HL-60/S4 (cell line): ENCODE data around the gene CYB5R3.
"Not testable (repeated sequence)": the region's sequence is repeated elsewhere in the genome, so short reads cannot be mapped to it uniquely, and the experiment has no call there.

Source experiments
- in situ Hi-C: fragments of 300-500 bp; cut with MboI; formaldehyde crosslinking; loops from 2 replicates; pipeline ENCODE4 v1.14.3; 2022; ENCODE audit warnings: low sequenced_read_pairs

The CYB5R3 gene

DNA sequence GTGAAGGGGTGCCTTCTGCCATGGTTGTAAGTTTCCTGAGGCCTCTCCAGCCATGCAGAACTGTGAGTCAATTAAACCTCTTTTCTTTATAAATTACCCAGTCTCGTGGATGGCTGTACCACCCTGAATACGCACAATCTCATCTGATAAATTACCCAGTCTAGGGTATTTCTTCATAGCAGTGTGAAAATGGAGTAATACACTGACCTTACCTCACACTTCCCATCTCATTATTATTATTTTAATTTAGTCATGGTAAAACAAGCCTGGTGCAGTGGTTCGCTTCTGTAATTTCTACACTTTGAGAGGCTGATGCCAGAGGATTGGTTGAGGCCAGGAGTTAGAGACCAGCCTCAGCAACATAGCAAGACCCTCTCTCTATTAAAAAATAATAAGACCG is 30.5 kb upstream of the CYB5R3 start:
- in situ Hi-C loops: no loop called here

DNA sequence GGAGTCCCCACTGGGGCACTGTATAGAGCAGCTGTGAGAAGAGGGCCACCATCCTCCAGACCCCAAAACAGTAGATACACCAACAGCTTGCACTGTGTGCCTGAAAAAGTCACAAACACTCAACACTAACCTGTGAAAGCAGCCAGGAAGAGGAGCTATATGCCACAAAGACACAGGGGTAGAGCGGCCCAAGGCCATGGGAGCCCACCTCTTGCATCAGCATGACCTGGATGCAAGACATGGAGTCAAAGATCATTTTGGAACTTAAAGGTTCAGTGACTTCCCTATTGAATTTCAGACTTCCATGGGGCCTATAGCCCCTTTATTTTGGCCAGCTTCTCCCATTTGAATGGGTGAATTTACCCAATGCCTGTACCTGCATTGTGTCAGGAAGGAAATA is 29.7 kb upstream of the CYB5R3 start:
- in situ Hi-C loops: no loop called here

DNA sequence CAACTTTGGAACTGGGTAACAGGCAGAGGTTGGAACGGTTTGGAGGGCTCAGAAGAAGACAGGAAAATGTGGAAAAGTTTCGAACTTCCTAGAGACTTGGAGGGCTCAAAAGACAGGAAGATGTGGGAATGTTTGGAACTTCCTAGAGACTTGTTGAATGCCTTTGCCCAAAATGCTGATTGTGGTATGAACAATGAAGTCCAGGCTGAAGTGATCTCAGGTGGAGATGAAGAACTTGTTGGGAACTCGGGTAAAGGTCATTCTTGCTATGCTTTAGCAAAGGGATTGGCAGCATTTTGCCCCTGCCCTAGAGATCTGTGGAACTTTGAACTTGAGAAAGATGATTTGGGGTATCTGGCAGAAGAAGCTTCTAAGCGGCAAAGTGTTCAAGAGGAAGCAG is 28.7 kb upstream of the CYB5R3 start:
- in situ Hi-C loops: not testable (repeated sequence)

DNA sequence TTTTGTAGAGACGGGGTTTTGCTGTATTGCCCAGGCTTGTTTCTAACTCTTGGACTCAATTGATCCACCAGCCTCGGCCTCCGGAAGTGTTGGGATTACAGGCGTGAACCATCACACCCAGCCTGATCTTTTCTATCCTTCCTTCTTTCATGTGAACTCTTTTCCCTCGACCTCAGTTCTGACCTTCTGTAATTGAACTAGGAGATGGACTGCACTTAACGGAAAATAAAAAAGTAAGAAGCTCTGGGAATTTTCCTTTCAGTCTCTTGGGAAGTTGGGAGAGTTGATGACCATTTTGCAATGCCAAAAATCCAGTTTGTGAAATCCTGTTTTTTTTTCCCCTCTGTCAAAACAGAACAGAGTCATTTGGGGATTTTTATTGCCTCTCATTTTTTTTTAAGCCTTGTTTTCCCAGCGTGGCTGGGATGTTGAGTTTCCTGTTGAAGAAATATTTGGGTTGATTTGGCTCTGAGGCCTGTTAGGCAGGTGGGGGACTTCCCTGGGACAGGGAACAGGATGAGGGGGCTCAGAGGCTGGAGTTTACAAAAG is 26.9 kb upstream of the CYB5R3 start:
- in situ Hi-C loops: no loop called here

DNA sequence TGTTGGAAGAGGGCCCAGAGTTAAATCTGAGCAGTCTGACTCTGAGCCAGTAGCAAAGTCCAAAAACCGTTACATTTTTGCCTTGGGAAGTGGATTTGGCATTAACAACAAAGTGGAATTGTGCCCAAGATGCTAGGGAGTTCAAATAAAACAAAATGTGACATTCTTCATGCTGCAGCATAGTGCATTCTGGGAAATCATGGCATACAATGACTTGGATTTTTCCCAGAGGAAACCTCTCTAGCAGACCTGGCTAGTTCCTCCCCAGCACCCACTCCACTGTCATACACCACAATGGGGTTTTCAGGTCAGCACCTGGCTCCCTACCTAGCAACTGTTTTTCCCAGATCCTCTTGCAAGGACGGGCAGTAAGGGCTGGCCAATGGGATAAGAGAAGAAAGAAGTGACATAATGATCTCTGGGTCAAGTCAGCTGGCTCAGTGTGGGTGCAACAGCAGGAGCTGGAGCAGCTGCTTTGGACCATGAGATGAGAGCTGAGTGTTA is 24.8 kb upstream of the CYB5R3 start:
- in situ Hi-C loops: no loop called here

DNA sequence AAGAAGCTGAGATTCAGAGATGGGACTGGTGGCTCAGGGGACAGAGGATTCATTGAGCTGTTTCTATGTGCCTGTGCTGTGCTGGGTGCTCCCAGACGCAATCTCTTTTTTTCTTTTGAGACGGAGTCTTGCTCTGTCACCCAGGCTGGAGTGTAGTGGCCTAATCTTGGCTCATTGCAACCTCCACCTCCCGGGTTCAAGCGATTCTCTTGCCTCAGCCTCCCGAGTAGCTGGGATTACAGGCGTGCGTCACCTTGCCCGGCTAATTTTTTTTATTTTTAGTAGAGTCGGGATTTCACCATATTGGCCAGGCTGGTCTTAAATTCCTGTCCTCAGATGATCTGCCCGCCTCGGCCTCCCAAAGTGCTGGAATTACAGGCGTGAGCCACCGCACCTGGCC is 23.9 kb upstream of the CYB5R3 start:
- in situ Hi-C loops: not testable (repeated sequence)

DNA sequence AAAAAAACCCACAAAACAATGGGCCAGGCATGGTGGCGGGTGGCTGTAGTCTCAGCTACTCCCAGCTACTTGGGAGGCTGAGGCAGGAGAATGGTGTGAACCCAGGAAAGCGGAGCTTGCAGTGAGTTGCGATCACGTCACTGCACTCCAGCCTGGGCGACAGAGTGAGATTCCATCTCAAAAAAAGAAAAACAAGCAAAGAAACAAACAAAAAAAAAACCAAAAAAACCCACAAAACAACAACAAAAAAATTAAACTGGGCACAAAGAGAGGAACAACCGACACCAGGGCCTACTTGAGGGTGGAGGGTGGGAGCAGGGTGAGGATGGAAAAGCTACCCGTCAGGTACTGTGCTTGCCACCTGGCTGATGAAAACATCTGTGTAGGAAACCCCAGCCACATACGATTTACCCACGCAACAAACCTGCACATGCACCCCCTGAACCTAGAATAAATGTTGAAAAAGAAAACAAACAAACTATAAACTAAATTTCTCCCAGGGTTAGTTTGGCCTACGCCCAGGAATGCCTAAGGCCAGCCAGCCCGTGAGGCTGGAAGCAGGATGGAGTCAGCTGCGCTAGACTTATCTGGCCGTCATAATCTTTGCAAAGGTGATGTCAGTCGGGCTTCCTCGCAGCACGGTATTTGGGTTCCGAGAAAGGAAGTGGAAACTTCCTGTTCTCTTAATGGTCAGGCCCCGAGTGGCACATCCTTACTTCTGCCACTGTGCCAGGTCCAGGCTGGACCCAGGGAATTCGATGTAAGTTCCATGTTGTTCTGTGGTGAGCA is 21.9 kb upstream of the CYB5R3 start:
- in situ Hi-C loops: no loop called here

DNA sequence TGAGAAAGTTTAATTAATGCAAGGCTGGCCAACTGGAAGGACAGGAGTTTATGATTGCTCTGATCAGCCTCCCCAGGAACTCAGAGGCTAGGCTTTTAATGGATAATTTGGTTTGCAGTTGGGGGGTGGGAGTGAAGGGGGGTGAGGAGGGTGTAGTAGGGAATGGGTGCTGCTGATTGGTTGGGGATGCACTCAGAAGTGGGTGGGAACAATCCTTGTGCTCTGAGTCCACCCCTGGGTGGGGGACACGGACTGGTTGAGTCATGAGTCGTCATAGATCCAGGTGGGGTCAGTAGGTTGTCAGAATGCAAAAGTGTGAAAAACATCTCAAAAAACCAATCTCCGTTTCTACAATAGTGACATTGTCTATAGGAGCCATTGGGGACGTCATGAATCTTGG is 20.9 kb upstream of the CYB5R3 start:
- in situ Hi-C loops: no loop called here

DNA sequence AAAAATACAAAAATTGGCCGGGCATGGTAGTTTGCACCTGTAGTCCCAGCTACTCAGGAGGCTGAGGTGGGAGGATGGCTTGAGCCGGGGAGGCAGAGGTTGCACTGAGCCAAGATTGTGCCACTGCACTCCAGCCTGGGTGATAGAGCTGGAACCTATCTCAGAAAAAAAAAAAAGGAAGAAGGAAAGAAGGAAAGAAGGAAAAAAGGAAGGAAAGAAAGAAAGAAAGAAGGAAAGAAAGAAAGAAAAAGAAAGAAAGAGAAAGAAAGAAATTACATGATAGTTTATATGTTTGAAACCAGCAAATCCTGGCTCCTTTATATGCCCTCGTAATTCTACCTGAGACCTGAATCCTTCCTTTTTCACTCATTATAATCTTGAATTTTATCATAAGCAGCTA is 17.2 kb upstream of the CYB5R3 start:
- in situ Hi-C loops: not testable (repeated sequence)

DNA sequence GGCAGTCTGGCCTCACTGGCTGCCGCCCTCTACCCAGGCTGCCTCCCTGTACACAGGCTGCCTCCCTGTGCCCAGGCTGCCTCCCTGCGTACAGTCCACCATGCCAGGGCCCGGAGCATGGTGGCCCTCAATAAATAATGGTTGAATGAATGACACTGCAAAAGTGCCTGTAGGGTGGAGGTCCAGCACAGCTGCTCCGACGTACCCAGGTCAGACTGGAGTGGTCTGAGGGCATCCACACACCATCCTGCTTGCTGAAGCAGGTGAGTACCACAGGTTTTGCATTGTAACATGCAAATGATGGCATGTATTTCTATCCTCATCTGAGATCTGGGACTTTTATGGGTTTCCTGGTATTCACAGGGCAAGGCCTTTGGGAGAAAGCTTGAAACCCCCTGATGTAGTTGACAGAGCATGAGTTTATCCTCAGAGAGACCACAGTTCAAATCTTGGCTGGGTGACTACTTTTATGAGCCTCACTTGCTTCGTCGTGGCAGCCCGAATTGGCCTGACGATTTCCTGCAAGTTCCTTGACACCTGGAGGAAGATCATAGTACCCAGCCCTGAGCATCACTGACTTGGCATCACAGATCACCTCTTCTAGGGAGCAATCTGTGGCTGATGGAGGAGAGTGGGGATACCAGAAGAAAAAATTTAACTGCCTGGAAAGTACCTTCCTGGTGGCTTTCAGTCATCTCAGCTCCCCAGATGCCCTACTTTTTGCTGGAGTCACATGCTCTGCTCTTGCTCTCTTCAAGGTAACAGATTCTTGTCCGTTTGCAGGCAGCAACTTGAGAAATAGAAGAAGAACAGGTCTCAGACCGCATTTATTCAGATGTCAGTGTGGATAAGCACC is 16.0 kb upstream of the CYB5R3 start:
- in situ Hi-C loops: no loop called here

DNA sequence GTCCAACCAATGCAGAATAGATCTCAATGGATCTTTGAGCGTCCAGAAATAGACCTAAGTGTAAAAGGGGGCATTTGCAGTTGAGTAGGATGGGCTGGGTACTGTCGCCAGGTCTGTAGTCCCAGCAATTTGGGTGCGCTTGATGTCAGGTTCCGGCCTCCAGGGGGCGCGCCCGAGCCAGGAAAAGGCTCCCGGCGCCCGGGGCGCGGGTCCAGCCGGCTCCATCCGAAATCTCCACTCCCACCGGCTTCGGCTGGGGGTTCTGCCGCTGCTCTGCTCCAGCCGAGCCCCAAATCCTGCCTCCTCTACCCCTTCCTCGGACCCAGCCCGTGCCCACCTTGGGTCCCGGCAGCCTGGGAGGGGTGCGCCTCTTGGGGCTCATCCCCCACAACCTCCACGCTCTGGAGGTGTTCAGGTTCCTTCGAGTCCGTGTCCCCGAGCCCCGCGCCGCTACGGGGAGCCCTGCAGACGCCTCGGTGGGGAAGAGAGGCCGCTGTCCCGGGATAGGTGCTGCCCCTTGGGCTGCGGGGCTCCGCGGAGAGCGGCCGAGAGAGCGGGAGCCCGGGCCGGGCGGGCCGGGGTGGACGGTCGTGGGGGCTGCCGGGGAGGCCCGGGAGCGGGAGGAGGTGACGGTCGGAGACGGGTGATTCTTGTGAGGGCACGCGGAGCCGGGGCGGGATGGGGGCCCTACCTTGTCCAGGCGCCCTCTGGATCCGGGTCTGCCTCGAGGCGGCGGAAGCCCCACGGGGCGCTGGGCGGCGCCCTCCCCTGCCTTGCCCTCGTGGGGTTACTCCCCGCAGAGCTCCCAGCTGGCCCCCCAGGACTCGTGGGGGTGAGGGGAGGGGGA is 13.0 kb upstream of the CYB5R3 start:
- in situ Hi-C loops: no loop called here

DNA sequence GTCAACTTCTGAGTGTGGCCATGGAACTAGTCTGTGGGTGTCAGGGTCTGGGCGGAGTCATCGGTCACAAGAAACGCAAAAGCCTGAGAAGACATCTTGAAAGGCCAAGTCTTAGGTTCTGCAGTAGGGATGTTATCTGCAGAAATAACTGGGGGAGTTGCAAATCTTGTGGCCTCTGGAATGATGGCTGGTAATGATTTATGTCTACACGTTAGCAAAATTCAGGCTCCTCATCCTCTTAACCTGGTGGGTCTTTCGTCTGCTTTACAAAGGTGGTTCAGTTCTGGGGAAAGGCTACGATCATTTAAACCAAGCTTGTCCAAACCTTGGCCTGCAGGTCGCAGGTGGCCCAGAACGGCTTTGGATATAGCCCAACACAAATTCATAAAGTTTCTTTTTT is 7.4 kb upstream of the CYB5R3 start:
- in situ Hi-C loops: no loop called here

DNA sequence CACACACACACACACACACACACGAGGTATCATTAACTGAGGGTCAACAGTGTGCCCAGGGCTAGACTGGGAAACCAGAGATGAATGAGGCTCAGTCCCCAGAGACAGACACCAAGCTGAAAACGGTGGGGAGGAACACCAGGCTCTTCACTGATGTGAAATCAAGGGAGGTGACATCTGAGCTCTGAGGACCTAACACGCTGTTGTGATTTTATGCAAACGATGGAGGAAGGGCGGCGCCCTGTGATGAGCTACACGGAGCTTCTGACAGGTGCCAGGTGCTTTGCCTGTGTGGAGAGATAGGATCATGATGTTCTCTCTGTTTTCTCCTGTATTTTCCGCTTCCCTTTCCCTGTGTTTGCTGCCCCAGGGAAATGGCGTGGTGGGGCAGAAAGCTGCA is 6.5 kb upstream of the CYB5R3 start:
- in situ Hi-C loops: no loop called here

DNA sequence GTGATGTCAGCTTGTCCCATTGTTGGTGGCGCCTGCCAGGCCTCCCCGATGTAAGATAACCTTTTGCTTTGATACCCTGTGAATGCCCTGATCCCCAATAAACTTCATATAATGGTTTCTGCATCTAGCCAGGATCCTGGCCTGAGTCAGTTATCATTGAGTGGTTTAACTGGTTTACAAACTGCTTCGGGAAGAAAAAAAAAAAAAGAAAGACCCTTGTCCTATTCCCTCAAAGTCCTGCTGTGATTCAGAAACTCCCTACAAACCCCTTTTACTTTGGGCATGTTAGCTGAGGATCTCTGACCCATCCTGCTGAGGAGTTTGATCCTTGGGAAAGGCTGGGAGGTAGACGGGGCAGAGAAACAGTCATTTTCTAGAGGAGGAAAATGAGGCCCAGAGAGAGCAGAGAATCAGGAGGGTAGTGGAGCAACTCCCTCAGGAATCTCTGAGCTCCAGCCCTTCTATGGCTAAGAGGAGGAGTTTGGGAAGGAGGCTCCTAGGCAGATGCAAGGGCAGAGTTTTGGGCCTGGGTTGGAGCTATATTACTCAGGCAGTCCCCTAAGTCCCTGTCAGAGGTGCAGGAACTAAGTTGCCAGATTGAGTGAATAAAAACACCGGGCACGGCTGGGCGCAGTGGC is 5.4 kb upstream of the CYB5R3 start:
- in situ Hi-C loops: no loop called here

DNA sequence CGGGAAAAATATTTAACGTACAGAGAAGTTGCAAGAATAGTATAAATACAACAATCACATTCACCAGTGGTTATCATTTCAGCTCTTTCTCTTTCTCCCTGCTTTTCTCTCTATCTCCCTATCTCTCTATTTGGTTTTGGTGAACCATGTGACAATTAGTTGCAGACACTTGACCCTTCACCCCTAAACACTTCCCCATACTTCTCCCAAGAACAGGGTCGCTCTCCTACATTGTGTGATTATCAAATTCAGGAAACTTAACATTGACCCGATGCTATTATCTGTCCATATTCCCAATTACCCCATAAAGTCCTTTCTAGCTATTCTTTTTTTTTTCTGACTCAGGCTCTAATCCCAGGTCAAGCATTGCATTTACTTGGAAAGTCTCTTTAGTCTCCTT is 4.8 kb upstream of the CYB5R3 start:
- in situ Hi-C loops: no loop called here

DNA sequence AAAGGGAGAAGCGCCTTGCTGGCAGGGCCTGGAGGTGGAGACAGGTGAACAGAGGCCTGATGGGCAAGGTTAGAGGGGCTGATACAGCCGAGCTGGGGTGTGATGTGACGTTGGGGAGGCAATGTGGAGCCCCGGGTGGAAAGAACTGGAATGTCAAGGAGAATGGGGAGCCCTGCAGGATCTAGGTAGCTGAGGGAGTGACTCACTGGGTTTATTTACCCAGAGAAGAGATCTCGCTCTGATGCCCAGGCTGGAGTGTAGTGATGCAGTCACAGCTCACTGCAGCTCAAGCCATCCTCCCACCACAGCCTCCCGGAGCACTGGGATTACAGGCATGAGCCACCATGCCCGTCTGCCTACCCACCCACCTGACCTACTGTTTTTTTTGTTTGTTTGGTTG is 1.9 kb upstream of the CYB5R3 start:
- in situ Hi-C loops: no loop called here

DNA sequence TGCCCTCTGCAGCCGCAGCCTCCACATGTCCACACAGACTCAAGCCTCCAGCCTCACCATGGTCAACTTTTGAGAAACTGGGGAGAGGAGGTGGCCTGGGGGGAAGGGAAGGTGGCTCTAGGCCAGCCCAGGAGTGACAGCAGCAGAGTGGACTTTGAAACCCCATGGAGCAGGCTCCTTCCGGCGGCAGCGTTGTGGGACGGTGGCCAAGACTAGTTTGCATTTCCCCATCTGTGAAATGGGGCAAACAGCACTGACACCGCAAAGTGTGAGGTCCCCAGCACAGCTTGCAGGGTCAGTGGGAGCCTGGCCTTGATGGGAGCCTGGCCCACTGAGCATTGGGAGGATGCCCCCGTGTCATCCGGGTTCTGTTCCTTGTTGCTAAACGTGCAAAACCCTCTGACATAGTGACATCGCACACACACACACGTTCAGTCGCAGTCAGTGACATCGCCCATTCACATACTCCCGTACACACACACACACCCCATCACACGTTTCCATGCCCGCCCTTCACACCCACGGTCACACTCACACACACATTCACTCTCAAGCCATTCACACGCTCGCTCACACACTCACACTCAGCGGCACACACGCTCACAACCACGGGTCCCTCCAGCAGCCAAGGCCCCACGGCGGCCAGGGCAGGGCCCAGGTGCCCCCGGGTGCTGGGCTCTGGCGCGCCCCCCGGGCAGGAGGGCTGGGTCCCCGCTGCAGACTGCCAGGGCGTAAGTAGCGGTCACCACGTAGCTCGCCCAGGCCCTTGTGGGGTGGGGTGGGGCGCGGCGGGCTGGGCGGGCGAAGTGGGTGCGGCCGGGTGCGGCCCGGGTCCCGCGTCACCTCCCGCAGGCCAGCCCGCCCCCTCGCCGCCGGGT is 585 bp downstream of the CYB5R3 start:
- in situ Hi-C loops: no loop called here

DNA sequence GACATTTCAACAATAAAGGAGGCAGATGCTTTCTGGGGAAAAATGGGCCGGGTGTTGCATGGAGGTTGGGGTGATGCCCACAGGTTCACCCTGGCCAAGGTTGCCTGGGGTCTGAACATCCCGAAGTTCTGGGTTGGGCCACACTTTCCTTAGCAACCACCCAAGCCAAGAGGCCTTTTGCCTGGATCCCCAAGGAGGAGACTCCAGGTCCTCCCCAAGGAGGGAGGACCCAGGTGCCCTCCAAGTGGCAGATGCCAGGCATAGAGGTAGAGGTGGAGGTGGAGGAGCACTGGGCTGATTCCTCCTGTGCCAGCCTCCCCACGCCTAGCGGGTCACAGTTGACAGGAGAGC is 1.2 kb downstream of the CYB5R3 start:
- in situ Hi-C loops: no loop called here
